IMR-90 (cell line): ENCODE results near the gene PGPEP1. TPM values are rescaled to one million over a fixed set of nuclear protein-coding genes. Genes with fewer than 3 reads are reported as not detected.

Experiments used
- ATAC-seq: fragments of 200-7000 bp; cut with Tn5 transposase; 2 replicates; pipeline ENCODE4 v1.9.1; 2020; ENCODE audit warnings: low read depth, mild to moderate bottlenecking, moderate library complexity
- BruUV-seq: library from RNA; stranded (reverse); fragments of 400-500 nt; replicated peaks from 2 replicates; lab custom pipeline; 2021; lab: Mats Ljungman, UMichigan
- CTCF ChIA-PET: fragments of 300-600 bp; formaldehyde crosslinking; extraction: SDS; loops from one replicate; lab custom pipeline; 2021; ENCODE audit warnings: antibody characterized with exemption; lab: Yijun Ruan, JAX
- POLR2A ChIA-PET: fragments of 300-600 bp; sonication (Branson Sonifier 250); formaldehyde crosslinking; loops from one replicate; lab custom pipeline; 2022; ENCODE audit warnings: antibody characterized with exemption; ENCODE audit not compliant: unreplicated experiment; lab: Charles Lee
- DNase-seq: peaks from one replicate; pipeline ENCODE4 v3.0.0; 2013
- H2AFZ ChIP-seq: replicated peaks from 2 replicates; pipeline ENCODE3; 2013; ENCODE audit warnings: low read length, mild to moderate bottlenecking; ENCODE audit not compliant: poor library complexity
- H2AK5ac ChIP-seq: 2 replicates; pipeline ENCODE4 v1.6.1; 2013; ENCODE audit warnings: low read depth, low read length, inconsistent platforms
- H2AK9ac ChIP-seq: replicated peaks from 2 replicates; pipeline ENCODE3; 2013; ENCODE audit warnings: mild to moderate bottlenecking, low read depth, low read length, moderate library complexity; ENCODE audit not compliant: poor library complexity
- H2BK120ac ChIP-seq: 2 replicates; pipeline ENCODE4 v1.6.1; 2013; ENCODE audit warnings: low read depth, low read length, inconsistent platforms
- H2BK15ac ChIP-seq: 3 replicates; pipeline ENCODE4 v1.6.1; 2013; ENCODE audit warnings: low read depth, low read length, inconsistent platforms
- H2BK20ac ChIP-seq: 2 replicates; pipeline ENCODE4 v1.6.1; 2013; ENCODE audit warnings: low read depth, mild to moderate bottlenecking, inconsistent platforms, low read length, moderate library complexity
- H2BK5ac ChIP-seq: 2 replicates; pipeline ENCODE4 v1.6.1; 2013; ENCODE audit warnings: mild to moderate bottlenecking, low read depth, low read length, inconsistent platforms; ENCODE audit not compliant: poor library complexity, severe bottlenecking
- H3K14ac ChIP-seq: replicated peaks from 2 replicates; pipeline ENCODE4 v1.6.1; 2013; ENCODE audit warnings: low read depth, low read length, inconsistent platforms
- H3K18ac ChIP-seq: 2 replicates; pipeline ENCODE4 v1.6.1; 2013; ENCODE audit warnings: low read depth, low read length, control low read depth
- H3K23ac ChIP-seq: 2 replicates; pipeline ENCODE4 v1.6.1; 2013; ENCODE audit warnings: low read depth, low read length, inconsistent platforms
- H3K27ac ChIP-seq: 2 replicates; pipeline ENCODE4 v1.5.1; 2013; ENCODE audit warnings: mild to moderate bottlenecking, control low read depth, low read length; ENCODE audit not compliant: insufficient read depth
- H3K27me3 ChIP-seq: 2 replicates; pipeline ENCODE4 v1.6.1; 2013; ENCODE audit warnings: low read length; ENCODE audit not compliant: control insufficient read depth, insufficient read depth
- H3K36me3 ChIP-seq: 2 replicates; pipeline ENCODE4 v1.6.1; 2013; ENCODE audit warnings: low read length, mixed read lengths; ENCODE audit not compliant: control insufficient read depth, insufficient read depth
- H3K4ac ChIP-seq: 2 replicates; pipeline ENCODE4 v1.6.1; 2013; ENCODE audit warnings: low read depth, low read length, inconsistent platforms
- H3K4me1 ChIP-seq: 2 replicates; pipeline ENCODE4 v1.6.1; 2013; ENCODE audit warnings: low read length, mixed read lengths; ENCODE audit not compliant: control insufficient read depth, insufficient read depth
- H3K4me2 ChIP-seq: 2 replicates; pipeline ENCODE4 v1.6.1; 2013; ENCODE audit warnings: low read depth, mild to moderate bottlenecking, control low read depth, low read length, moderate library complexity
- H3K4me3 ChIP-seq: 2 replicates; pipeline ENCODE4 v1.5.1; 2013; ENCODE audit warnings: low read depth, mild to moderate bottlenecking, control low read depth, low read length, moderate library complexity; ENCODE audit not compliant: insufficient read depth
- H3K56ac ChIP-seq: 2 replicates; pipeline ENCODE4 v1.6.1; 2013; ENCODE audit warnings: low read length, inconsistent platforms; ENCODE audit not compliant: insufficient read depth; ENCODE audit errors: extremely low read depth
- H3K79me1 ChIP-seq, 2 experiments: 2 replicates each; pipeline ENCODE4 v1.6.1; 2013; ENCODE audit warnings: low read length in 2 of 2, inconsistent platforms in 1 of 2, low read depth in 1 of 2
- H3K9ac ChIP-seq: 2 replicates; pipeline ENCODE4 v1.6.1; 2013; ENCODE audit warnings: low read depth, low read length, control low read depth
- H3K9me1 ChIP-seq: 2 replicates; pipeline ENCODE4 v1.6.1; 2013; ENCODE audit warnings: low read length, inconsistent platforms; ENCODE audit not compliant: insufficient read depth
- H3K9me3 ChIP-seq: 2 replicates; pipeline ENCODE4 v1.6.1; 2013; ENCODE audit warnings: low read length; ENCODE audit not compliant: control insufficient read depth, insufficient read depth
- H4K20me1 ChIP-seq: 2 replicates; pipeline ENCODE4 v1.6.1; 2013; ENCODE audit warnings: low read length, inconsistent platforms; ENCODE audit not compliant: insufficient read depth
- H4K5ac ChIP-seq: 2 replicates; pipeline ENCODE4 v1.6.1; 2013; ENCODE audit warnings: mild to moderate bottlenecking, low read depth, low read length, control low read depth
- H4K8ac ChIP-seq, 2 experiments: 2 replicates each; pipeline ENCODE4 v1.6.1; 2013; ENCODE audit warnings: low read depth in 2 of 2, low read length in 2 of 2, control low read depth in 1 of 2, inconsistent platforms in 1 of 2
- H4K91ac ChIP-seq: 2 replicates; pipeline ENCODE4 v1.6.1; 2013; ENCODE audit warnings: low read depth, low read length, inconsistent platforms; ENCODE audit not compliant: insufficient read depth
- BHLHE40 ChIP-seq: fragments of 150-350 bp; IDR thresholded peaks from 2 replicates; pipeline ENCODE4 v1.6.1; 2016; ENCODE audit warnings: mild to moderate bottlenecking, low read depth, low read length
- ELK1 ChIP-seq: fragments of 150-350 bp; IDR thresholded peaks from 2 replicates; pipeline ENCODE4 v1.6.1; 2016; ENCODE audit warnings: low read depth, mild to moderate bottlenecking, low read length, moderate library complexity, borderline replicate concordance
- MAZ ChIP-seq: IDR thresholded peaks from 2 replicates; pipeline ENCODE4 v1.6.1; 2012; ENCODE audit warnings: low read depth, mild to moderate bottlenecking, low read length, improper control_type of control experiment, moderate library complexity, borderline replicate concordance
- NFE2L2 ChIP-seq: fragments of 150-350 bp; IDR thresholded peaks from 2 replicates; pipeline ENCODE4 v1.6.1; 2016; ENCODE audit warnings: low read depth, mild to moderate bottlenecking, low read length
- POLR2A ChIP-seq: IDR thresholded peaks from 2 replicates; pipeline ENCODE4 v1.6.1; 2012; ENCODE audit warnings: mild to moderate bottlenecking, low read depth, low read length
- RAD21 ChIP-seq: IDR thresholded peaks from 2 replicates; pipeline ENCODE4 v1.6.1; 2012; ENCODE audit warnings: low read length, improper control_type of control experiment
- WGBS, 2 experiments: methylation state at CpG; one replicate each; pipeline versions ENCODE4 v1.1.5 to v1.1.7; 2013; ENCODE audit warnings: missing lambda C conversion rate in 2 of 2; ENCODE audit not compliant: insufficient read length in 1 of 2; ENCODE audit errors: extremely low coverage in 2 of 2; 5-methylcytosine and 5-hydroxymethylcytosine counted together
- dilution Hi-C: fragments of 300-500 bp; cut with HindIII; formaldehyde crosslinking; loops from one replicate; pipeline ENCODE4 v1.14.3; 2018; ENCODE audit warnings: low sequenced_read_pairs; ENCODE audit not compliant: unreplicated experiment
- in situ Hi-C: fragments of 300-500 bp; cut with MboI; formaldehyde crosslinking; loops from 3 replicates; pipeline ENCODE4 v1.14.3; 2019; ENCODE audit warnings: low sequenced_read_pairs, inconsistent platforms, mixed read lengths
- intact Hi-C: fragments of 100-400 bp; cut with micrococcal nuclease; formaldehyde crosslinking; loops from 2 replicates; pipeline ENCODE4 v1.10.0; 2022
- polyA plus RNA-seq, 3 experiments: library from polyadenylated mRNA; depleted of rRNA; stranded (reverse); fragments of >200 nt; gene quantifications; 2 replicates each; pipeline ENCODE4 v1.2.3, GENCODE V29; 2012; ENCODE audit warnings: low replicate concordance in 1 of 3
- total RNA-seq: library from RNA; depleted of rRNA; stranded (reverse); fragments of >200 nt; gene quantifications from 2 replicates; pipeline ENCODE4 v1.2.3, GENCODE V29; 2012

The PGPEP1 gene
- total and polyA plus RNA-seq, 2 of the 4 experiments (the other 2 are of a cell fraction): 11.8 to 14.3 TPM

GRCh38 chr19:18298601-18299000 is 41.8 kb upstream of the PGPEP1 start:
- DNase-seq (no peak), ATAC-seq (no peak)
- intact Hi-C loops (no loop called here), in situ Hi-C loops (no loop called here), dilution Hi-C loops (no loop called here)
- Histone ChIP-seq H4K8ac (peak overlapping the region in 1 of 2 experiments; percentile 65; a peak in 2 of 4 replicates), H3K9me3 (no peaks in the 10 kb centered on the region), H3K14ac (0 out of 2 replicates have a peak overlapping the region, but pooled peaks have one; percentile 72), H2BK15ac (no peak overlapping the region), H3K4me1 (peaks cover 12% of the 10 kb centered on the region), H3K79me1 (peaks cover 0 to 14% of the 10 kb centered on the region in 2 experiments; a peak in 2 of 4 replicates), H2BK120ac (no peak overlapping the region), H3K4me3 (no peak overlapping the region), H3K9ac (no peak overlapping the region), H3K36me3 (no peaks in the 10 kb centered on the region), H2BK20ac (no peak overlapping the region), H3K4ac (peak overlapping the region; percentile 15; the same call in 1 of the 2 replicates), H3K18ac (peak overlapping the region; percentile 43), H3K27me3 (no peaks in the 10 kb centered on the region), H2AK9ac (peak overlapping the region; percentile 44), H2AFZ (no peak overlapping the region), H3K4me2 (no peak overlapping the region), H2BK5ac (peak overlapping the region; percentile 8), H3K27ac (no peak overlapping the region), H3K56ac (no peak overlapping the region), H4K91ac (no peak overlapping the region; the same call in 1 of the 2 replicates), H3K9me1 (peaks cover 22% of the 10 kb centered on the region; the same call in 1 of the 2 replicates), H4K5ac (no peak overlapping the region), H2AK5ac (peak overlapping the region; percentile 70), H4K20me1 (no peaks in the 10 kb centered on the region), H3K23ac (no peak overlapping the region)
- WGBS, 2 experiments: 72% methylated on average over 2 of the region's 6 CpGs; no CpG with 5 or more reads in 1 of the 2 experiments
- ChIA-PET CTCF (no interaction called here), POLR2A (interaction anchor here (0.7 kb wide), 1 partner anchor 17 kb away, joined by 3 read pairs; no protein-coding TSS in a partner anchor)
- BruUV-seq: no TSS peak
- no peak for TF ChIP-seq BHLHE40
- no peak for TF ChIP-seq ELK1
- no peak for TF ChIP-seq MAZ
- TF ChIP-seq POLR2A: no peak
- TF ChIP-seq NFE2L2: no peak
- TF ChIP-seq RAD21: no peak
